HL-60 (cell line): Measurements from ENCODE around the gene PTPRU.
"Not testable (repeated sequence)": the region's sequence is repeated elsewhere in the genome, so short reads cannot be mapped to it uniquely, and the experiment has no call there.

Experiments
- CTCF ChIP-seq: IDR thresholded peaks from one replicate; pipeline ENCODE4 v1.5.1; 2011; ENCODE audit warnings: low read length, control low read depth, inconsistent platforms; ENCODE audit not compliant: insufficient read depth
- GABPA ChIP-seq: IDR thresholded peaks from 2 replicates; pipeline ENCODE4 v1.6.1; 2012; ENCODE audit warnings: low read depth
- POLR2AphosphoS5 ChIP-seq: IDR thresholded peaks from 2 replicates; pipeline ENCODE4 v1.6.1; 2012; ENCODE audit warnings: low read depth
- REST ChIP-seq: IDR thresholded peaks from 2 replicates; pipeline ENCODE4 v1.6.1; 2012; ENCODE audit warnings: low read depth; ENCODE audit not compliant: insufficient replicate concordance
- SPI1 ChIP-seq: IDR thresholded peaks from 2 replicates; pipeline ENCODE4 v1.6.1; 2012; ENCODE audit warnings: low read depth, mild to moderate bottlenecking, borderline replicate concordance

GRCh38 chr1:29314685-29315084 lies 78.4 kb downstream of the PTPRU start:
- TF ChIP-seq CTCF, SPI1, POLR2AphosphoS5, GABPA, REST: not testable (repeated sequence)
